ENCODE results near the gene PNPT1.

DNA sequence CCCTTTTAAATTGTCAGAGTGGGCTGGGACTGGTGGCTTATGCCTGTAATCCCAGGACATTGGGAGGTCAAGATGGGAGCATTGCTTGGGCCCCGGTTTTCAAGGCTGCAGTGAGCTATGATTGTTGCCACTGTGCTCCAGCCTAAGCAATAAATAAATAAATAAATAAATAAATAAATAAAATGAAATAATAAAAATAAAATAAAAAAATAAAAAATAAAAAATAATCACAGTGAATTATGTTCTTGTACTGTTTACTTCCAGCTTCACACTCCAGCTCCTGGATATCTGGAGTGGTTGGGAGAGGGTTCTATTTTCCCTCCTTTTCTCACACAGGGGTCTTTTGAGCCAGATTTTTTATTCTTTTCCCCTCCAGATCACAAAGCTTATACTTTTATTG is 26.2 kb upstream of the PNPT1 start:
- TF ChIP-seq, protein P1, sequence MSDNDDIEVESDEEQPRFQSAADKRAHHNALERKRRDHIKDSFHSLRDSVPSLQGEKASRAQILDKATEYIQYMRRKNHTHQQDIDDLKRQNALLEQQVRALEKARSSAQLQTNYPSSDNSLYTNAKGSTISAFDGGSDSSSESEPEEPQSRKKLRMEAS (IDR thresholded peaks at IDR 0.05): no peak
- TF ChIP-seq EP300 (IDR thresholded peaks at IDR 0.05; ENCODE audit: borderline replicate concordance): no peak
- TF ChIP-seq TCF12 (IDR thresholded peaks at IDR 0.05; ENCODE audit: low read depth): no peak
- no peak for TF ChIP-seq RAD21 (IDR thresholded peaks at IDR 0.05; ENCODE audit: low read depth)
- TF ChIP-seq CREB1 (IDR thresholded peaks at IDR 0.05; ENCODE audit: low read depth): no peak
